ENCODE data around the gene ABCF2.

ABCF2 gene

GRCh38 chr7:151242159-151243044 is 15.4 kb upstream of the ABCF2 start:
- DNase-seq (ENCODE audit: low spot score) = no peak

DNA sequence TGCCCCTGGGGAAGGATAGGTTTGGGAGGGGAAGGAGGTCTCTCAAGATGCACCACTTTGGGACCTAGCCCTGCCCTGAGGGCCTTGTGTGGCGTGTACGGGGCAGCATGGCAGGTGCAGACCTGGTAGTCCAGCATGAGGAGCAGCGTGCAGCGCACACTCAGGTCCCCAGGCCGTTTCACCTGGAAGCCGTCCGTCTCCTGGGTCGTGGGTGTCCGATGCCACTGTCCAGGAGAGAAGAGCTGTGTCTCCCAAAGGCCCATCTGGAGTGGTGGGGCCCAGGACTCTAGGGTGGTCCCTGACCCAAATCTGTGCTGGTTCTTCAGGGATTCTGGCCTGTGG is 14.7 kb upstream of the ABCF2 start:
- DNase-seq (ENCODE audit: low spot score) = no peak

- no peak for DNase-seq (ENCODE audit: low spot score)
Measured at GRCh38 chr7:151240942-151241754, 14.1 kb upstream of the ABCF2 start.

GRCh38 chr7:151240536-151240935 is 13.5 kb upstream of the ABCF2 start:
- DNase-seq (ENCODE audit: low spot score) = no peak

DNA sequence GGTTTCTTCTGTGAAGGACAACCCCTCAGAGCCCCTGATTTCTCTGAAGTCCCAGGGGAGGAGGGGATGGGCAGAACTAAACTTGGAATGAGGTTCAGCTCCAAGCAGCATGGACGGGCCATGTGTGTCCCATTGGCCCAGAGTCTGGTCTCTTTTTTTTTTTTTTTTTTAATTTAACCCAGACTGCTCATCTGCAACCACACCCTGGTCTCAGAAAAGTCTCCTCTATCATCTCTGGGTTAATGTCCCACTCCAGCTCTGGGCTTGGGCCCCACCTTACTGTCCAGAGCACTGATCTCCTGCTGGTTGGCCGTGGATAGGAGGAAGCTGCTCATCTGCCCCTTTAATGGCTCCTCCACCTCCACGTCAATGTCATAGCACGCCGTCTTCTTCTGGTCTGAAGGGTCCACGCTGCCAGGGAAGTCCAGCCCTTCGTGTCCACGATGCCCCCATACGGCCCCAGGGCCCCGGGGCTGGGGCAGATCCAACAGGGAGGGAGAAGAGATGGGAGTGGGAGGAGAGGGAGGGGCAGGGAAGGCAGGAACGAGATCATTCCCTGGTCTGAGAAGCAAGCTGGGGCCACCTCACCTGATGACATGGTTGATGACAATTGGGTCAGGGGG is 12.9 kb upstream of the ABCF2 start:
- no peak for DNase-seq (ENCODE audit: low spot score)

DNA sequence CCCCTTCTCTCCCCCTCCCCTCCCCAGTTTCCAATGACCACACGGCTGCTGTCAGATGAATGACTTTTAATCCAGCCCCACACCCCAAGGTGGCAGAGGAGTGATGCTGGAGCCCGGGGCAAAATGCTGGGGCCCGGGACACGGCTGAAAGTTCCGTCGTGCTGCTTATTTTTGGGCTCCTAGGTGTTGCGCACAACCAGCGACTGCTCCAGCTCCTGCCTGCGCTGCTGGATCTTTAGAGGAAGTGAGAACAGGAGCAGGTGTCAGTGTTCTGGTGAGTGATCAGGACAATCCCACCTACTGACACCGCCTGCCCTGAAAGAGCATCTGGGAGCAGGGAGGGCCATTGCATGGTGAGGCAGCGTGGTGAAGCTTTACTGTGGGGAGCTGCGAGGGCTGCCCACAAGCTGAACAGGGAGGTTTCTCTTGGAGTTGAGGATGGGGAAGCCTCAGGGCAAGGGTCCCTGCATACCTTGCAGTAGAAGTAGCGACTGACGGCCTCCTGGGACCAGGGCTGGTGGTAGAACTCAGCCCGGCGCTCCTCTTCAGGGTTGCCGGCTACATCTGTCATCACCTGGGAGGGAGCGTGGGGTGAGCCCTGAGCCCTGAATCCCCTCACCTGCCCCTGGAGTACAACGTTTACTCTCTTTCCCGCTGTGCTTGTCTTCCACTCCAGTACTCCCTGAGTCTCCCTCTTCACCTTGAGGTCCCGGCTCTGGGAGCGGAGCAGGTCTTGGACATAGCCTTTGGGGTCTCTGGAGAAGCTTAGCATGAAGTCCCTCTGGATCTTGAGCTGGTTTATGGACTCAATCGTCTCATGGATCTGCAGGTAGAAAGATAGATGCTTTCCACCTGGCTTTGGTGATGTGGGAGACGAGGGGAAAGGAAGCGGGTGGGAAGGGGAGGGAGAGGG is 12.2 kb upstream of the ABCF2 start:
- no peak for DNase-seq (ENCODE audit: low spot score)

DNA sequence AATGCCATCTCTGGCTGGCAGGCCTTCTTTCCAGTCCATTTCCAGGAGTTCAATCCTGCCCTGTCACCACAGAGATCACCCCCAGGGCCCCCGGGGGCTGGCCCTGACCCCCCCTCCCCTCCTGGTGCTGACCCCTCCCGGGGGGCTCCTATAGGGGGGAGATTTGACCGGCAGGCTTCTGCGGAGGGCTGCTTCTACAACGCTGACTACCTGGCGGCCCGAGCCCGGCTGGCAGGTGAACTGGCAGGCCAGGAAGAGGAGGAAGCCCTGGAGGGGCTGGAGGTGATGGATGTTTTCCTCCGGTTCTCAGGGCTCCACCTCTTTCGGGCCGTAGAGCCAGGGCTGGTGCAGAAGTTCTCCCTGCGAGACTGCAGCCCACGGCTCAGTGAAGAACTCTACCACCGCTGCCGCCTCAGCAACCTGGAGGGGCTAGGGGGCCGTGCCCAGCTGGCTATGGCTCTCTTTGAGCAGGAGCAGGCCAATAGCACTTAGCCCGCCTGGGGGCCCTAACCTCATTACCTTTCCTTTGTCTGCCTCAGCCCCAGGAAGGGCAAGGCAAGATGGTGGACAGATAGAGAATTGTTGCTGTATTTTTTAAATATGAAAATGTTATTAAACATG is 11.3 kb upstream of the ABCF2 start:
- no peak for DNase-seq (ENCODE audit: low spot score)

DNA sequence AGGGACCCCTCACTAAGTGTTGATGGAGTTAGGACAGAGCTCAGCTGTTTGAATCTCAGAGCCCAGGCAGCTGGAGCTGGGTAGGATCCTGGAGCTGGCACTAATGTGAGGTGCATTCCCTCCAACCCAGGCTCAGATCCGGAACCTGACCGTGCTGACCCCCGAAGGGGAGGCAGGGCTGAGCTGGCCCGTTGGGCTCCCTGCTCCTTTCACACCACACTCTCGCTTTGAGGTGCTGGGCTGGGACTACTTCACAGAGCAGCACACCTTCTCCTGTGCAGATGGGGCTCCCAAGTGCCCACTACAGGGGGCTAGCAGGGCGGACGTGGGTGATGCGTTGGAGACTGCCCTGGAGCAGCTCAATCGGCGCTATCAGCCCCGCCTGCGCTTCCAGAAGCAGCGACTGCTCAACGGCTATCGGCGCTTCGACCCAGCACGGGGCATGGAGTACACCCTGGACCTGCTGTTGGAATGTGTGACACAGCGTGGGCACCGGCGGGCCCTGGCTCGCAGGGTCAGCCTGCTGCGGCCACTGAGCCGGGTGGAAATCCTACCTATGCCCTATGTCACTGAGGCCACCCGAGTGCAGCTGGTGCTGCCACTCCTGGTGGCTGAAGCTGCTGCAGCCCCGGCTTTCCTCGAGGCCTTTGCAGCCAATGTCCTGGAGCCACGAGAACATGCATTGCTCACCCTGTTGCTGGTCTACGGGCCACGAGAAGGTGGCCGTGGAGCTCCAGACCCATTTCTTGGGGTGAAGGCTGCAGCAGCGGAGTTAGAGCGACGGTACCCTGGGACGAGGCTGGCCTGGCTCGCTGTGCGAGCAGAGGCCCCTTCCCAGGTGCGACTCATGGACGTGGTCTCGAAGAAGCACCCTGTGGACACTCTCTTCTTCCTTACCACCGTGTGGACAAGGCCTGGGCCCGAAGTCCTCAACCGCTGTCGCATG is 10.5 kb upstream of the ABCF2 start:
- DNase-seq (ENCODE audit: low spot score) = no peak

DNA sequence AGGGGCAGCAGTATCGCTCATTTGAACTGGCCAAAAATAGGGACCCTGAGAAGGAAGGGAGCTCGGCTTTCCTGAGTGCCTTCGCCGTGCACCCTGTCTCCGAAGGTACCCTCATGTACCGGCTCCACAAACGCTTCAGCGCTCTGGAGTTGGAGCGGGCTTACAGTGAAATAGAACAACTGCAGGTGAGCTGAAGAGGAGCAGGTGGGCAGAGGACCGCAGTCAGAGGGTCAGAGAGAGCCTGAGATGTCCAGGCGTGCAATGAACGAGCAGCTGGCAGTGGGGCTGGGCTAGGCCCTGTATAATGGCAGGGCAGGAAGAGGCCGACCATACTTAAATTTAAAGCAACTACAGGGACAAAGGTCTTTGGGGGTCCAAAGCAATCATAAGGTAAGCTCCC is 9.4 kb upstream of the ABCF2 start:
- no peak for DNase-seq (ENCODE audit: low spot score)

DNA sequence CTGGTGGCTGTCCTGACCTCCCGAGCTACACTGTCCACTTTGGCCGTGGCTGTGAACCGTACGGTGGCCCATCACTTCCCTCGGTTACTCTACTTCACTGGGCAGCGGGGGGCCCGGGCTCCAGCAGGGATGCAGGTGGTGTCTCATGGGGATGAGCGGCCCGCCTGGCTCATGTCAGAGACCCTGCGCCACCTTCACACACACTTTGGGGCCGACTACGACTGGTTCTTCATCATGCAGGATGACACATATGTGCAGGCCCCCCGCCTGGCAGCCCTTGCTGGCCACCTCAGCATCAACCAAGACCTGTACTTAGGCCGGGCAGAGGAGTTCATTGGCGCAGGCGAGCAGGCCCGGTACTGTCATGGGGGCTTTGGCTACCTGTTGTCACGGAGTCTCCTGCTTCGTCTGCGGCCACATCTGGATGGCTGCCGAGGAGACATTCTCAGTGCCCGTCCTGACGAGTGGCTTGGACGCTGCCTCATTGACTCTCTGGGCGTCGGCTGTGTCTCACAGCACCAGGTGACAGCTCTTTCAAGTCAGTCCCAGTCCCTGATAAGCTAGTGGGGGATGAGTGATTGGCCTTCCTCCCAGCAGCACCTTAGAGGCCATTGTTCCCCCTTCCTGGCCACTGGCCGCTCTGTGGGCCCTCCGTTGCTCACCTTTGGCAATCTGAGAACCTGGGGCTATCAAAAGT is 8.2 kb upstream of the ABCF2 start:
- DNase-seq (ENCODE audit: low spot score) = no peak

GRCh38 chr7:151233804-151234203 is 6.8 kb upstream of the ABCF2 start:
- DNase-seq (ENCODE audit: low spot score) = no peak

GRCh38 chr7:151232917-151233701 is 6.1 kb upstream of the ABCF2 start:
- peak; percentile 63 for DNase-seq (ENCODE audit: low spot score)

GRCh38 chr7:151232091-151232916 is 5.3 kb upstream of the ABCF2 start, which contains the start of gene CHPF2:
Gene CHPF2, plus strand, starts transcription at chr7:151232483. Its CDS starts 1,529 bp downstream, at chr7:151234012.
- peak; percentile 99 for DNase-seq (ENCODE audit: low spot score)

DNA sequence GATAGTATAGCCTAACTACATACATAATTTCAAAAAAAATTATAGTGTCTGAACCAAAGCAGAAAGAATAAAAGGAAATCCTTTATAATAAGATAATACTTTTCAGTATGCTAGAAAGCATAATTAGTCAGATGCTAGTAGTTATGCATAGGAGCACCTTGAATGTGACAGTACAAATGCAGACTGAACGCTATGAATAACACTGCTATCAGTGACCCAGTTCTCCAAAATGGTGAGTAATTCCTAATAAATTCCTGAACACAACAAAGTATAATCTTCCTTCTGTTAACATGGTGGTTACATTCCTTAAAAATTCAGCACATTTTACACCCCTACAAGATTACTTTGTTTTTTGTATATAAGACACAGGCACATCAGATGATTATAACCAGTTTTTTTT is 4.1 kb upstream of the ABCF2 start:
- no peak for DNase-seq (ENCODE audit: low spot score)

DNA sequence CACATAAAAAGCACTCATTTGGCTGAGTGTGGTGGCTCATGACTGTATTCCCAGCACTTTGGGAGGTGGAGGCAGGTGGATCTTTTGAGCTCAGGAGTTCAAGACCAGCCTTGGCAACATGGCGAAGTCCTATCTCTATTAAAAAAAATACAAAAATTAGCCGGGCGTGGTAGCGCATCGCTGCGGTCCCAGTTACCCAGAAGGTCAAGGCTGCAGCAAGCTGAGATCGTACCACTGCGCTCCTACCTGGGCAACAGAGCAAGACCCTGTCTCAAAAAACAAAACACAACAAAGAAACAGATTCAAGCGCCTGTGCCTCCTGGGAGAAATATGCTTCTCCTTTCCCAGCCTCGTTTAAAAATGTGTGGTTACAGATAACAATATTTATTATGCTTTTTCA is 2.2 kb upstream of the ABCF2 start:
- DNase-seq (ENCODE audit: low spot score) = no peak

GRCh38 chr7:151228024-151228866 is 1.2 kb upstream of the ABCF2 start:
- no peak for DNase-seq (ENCODE audit: low spot score)

DNA sequence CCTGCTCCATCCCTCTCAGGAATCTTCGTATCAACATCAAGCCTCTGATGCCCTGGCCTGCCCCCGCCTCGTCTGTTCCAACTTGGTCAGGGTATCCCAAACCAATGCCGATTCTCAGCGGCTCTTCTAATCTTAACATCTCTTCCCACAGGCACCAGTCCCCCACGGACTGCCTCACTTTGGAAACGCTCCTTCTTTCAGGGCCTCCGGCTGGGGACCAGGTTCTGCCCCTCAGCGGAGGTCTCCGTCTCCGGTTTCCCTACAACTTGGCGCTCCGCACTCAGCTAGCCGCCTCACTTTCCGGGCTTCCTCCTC is 488 bp downstream of the ABCF2 start:
- DNase-seq (ENCODE audit: low spot score) = no peak
